ENCODE results near the gene MYLK. TPM values are rescaled to one million over a fixed set of nuclear protein-coding genes. Genes with fewer than 3 reads are reported as not detected.

MYLK gene
- total and polyA plus RNA-seq, 9 of the 15 experiments (the other 6 are each of a cell fraction or from before 2014, with no cell fraction given): 0.11 to 0.53 (median 0.18) TPM; not detected in 2

DNA sequence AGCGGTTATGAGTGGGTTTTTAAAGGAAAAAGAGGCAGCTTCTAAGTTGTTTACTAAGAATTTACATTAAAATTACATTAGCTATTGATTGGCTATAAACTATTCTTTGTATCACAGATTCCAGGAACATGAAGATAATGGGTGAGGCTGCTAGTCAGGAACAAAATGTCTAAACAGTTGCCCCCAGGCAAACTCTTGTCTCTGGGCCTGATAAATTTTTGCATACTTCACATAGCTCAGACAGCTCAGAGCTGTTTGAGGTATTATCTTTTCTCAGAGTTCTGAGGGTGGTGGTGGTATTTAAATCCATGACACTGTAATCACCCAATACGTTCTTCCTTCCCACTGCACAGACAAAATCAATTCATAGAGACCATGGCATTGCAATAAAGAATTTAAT lies 297.2 kb downstream of the MYLK start:
- H3K4me1 ChIP-seq (replicated peaks in 1 of 2; ENCODE audit: control insufficient read depth in 2 of 2, insufficient read depth in 2 of 2, low read length in 2 of 2): peaks cover 4% of the 10 kb centered on the region in 2 experiments; a peak in 1 of 5 replicates
- no peaks in the 10 kb centered on the region for H3K27me3 ChIP-seq (ENCODE audit: control insufficient read depth in 2 of 2, insufficient read depth in 2 of 2, low read length in 2 of 2)
- H3K36me3 ChIP-seq (ENCODE audit: control insufficient read depth, insufficient read depth, low read length): peaks cover under 1% of the 10 kb centered on the region; the same call in 1 of the 3 replicates
- peaks cover 19% of the 10 kb centered on the region for H3K79me2 ChIP-seq (ENCODE audit: control insufficient read depth, insufficient read depth, low read length)
- 0 out of 4 replicates have a peak overlapping the region, but pooled peaks of 1 of the 2 experiments have one; percentile 88 for H3K9ac ChIP-seq (ENCODE audit: insufficient read depth in 1 of 2, low read depth in 2 of 2, low read length in 2 of 2)
- in situ Hi-C loops (cut with MboI): no loop called here
- no peak overlapping the region for H2AFZ ChIP-seq (ENCODE audit: low read depth, low read length)
- WGBS (ENCODE audit: insufficient coverage, low coverage, missing lambda C conversion rate): 16% methylated on average over 2 of the region's 2 CpGs
- H3K9me1 ChIP-seq (ENCODE audit: control insufficient read depth, insufficient read depth, low read length): no peaks in the 10 kb centered on the region
- ChIA-PET CTCF (ENCODE audit: low intra/inter-chr PET ratio) (no interaction called here), POLR2A (interaction anchor here (1.3 to 1.9 kb wide), 2 partner anchors 8 to 14 kb away, joined by 4 to 6 read pairs; no protein-coding TSS in a partner anchor)
- no TSS peak for BruUV-seq (replicated peaks)
- no peak overlapping the region for H3K4me3 ChIP-seq
- no peak overlapping the region; the same call in 1 of the 2 replicates for H3K4me2 ChIP-seq (ENCODE audit: insufficient read depth, low read length)
- H3K27ac ChIP-seq (ENCODE audit: extremely low read depth, low read depth, low read length): no peak overlapping the region
- no peak for FAIRE-seq
- peaks cover 10% of the 10 kb centered on the region for H3K9me3 ChIP-seq (replicated peaks; ENCODE audit: control insufficient read depth, insufficient read depth, low read depth, low read length)
- intact Hi-C loops (cut with micrococcal nuclease): no loop called here
- ATAC-seq: no peak
- no peak for DNase-seq (ENCODE audit: extremely low read depth in 1 of 4, low spot score in 3 of 4)
- TF ChIP-seq ZNF764 (CRISPR knock-in tag; IDR thresholded peaks at IDR 0.05; ENCODE audit: low read depth) (no peak), ZNF146 (CRISPR knock-in tag; IDR thresholded peaks at IDR 0.05; ENCODE audit: unreplicated experiment) (no peak), NRF1 (conservative IDR thresholded peaks at IDR 0.05 in 1 of 2, IDR thresholded peaks at IDR 0.05 in 1 of 2) (no peak), SUPT5H (IDR thresholded peaks at IDR 0.05) (no peak), RBM25 (IDR thresholded peaks at IDR 0.05; ENCODE audit: low read depth, low read length, severe bottlenecking) (no peak), ADNP (tag; IDR thresholded peaks at IDR 0.05) (no peak), MEF2A (IDR thresholded peaks at IDR 0.05; ENCODE audit: control insufficient read depth, low read depth, low read length) (no peak), ZNF444 (CRISPR knock-in tag; IDR thresholded peaks at IDR 0.05) (no peak), CBX1 (IDR thresholded peaks at IDR 0.05; ENCODE audit: low read depth) (no peak), YY1 (IDR thresholded peaks at IDR 0.05; ENCODE audit: borderline replicate concordance in 1 of 3, control insufficient read depth in 1 of 3, extremely low read depth in 1 of 3, insufficient read depth in 3 of 3, insufficient read length in 1 of 3, insufficient replicate concordance in 2 of 3, low read depth in 1 of 3, low read length in 2 of 3) (no peak), HDAC2 (IDR thresholded peaks at IDR 0.05) (no peak)
- TF ChIP-seq, protein P1, sequence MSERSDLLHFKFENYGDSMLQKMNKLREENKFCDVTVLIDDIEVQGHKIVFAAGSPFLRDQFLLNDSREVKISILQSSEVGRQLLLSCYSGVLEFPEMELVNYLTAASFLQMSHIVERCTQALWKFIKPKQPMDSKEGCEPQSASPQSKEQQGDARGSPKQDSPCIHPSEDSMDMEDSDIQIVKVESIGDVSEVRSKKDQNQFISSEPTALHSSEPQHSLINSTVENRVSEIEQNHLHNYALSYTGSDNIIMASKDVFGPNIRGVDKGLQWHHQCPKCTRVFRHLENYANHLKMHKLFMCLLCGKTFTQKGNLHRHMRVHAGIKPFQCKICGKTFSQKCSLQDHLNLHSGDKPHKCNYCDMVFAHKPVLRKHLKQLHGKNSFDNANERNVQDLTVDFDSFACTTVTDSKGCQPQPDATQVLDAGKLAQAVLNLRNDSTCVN (CRISPR knock-in tag; IDR thresholded peaks at IDR 0.05): no peak
- TF ChIP-seq, protein P2, sequence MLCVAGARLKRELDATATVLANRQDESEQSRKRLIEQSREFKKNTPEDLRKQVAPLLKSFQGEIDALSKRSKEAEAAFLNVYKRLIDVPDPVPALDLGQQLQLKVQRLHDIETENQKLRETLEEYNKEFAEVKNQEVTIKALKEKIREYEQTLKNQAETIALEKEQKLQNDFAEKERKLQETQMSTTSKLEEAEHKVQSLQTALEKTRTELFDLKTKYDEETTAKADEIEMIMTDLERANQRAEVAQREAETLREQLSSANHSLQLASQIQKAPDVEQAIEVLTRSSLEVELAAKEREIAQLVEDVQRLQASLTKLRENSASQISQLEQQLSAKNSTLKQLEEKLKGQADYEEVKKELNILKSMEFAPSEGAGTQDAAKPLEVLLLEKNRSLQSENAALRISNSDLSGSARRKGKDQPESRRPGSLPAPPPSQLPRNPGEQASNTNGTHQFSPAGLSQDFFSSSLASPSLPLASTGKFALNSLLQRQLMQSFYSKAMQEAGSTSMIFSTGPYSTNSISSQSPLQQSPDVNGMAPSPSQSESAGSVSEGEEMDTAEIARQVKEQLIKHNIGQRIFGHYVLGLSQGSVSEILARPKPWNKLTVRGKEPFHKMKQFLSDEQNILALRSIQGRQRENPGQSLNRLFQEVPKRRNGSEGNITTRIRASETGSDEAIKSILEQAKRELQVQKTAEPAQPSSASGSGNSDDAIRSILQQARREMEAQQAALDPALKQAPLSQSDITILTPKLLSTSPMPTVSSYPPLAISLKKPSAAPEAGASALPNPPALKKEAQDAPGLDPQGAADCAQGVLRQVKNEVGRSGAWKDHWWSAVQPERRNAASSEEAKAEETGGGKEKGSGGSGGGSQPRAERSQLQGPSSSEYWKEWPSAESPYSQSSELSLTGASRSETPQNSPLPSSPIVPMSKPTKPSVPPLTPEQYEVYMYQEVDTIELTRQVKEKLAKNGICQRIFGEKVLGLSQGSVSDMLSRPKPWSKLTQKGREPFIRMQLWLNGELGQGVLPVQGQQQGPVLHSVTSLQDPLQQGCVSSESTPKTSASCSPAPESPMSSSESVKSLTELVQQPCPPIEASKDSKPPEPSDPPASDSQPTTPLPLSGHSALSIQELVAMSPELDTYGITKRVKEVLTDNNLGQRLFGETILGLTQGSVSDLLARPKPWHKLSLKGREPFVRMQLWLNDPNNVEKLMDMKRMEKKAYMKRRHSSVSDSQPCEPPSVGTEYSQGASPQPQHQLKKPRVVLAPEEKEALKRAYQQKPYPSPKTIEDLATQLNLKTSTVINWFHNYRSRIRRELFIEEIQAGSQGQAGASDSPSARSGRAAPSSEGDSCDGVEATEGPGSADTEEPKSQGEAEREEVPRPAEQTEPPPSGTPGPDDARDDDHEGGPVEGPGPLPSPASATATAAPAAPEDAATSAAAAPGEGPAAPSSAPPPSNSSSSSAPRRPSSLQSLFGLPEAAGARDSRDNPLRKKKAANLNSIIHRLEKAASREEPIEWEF (CRISPR knock-in tag; IDR thresholded peaks at IDR 0.05): no peak
- no peaks in the 10 kb centered on the region for H4K20me1 ChIP-seq (replicated peaks; ENCODE audit: control insufficient read depth, insufficient read depth, low read length)

All from K562 (cell line).